Aorta (tissue), 5 donors: ENCODE results near the gene IL19. TPM values are rescaled to one million over a fixed set of nuclear protein-coding genes. Genes with fewer than 3 reads are reported as not detected.

ENCODE experiments used
- ATAC-seq: fragments of 200-7000 bp; cut with Tn5 transposase; one replicate; pipeline ENCODE4 v1.9.1; 2022; ENCODE audit warnings: moderate library complexity; ENCODE audit not compliant: low FRiP score
- DNase-seq, 2 donors: peaks; one replicate each; pipeline ENCODE4 v3.0.0-alpha.2; 2020
- H3K27ac ChIP-seq, 2 donors: one replicate each; pipeline ENCODE4 v1.5.1; 2013; ENCODE audit warnings: low read length in 2 of 2, mild to moderate bottlenecking in 2 of 2, moderate library complexity in 2 of 2, control low read depth in 1 of 2, inconsistent platforms in 1 of 2, low read depth in 1 of 2
- H3K27me3 ChIP-seq, 2 donors: one replicate each; pipeline ENCODE4 v1.6.1; 2013; ENCODE audit warnings: control low read depth in 1 of 2, low read length in 1 of 2, mild to moderate bottlenecking in 1 of 2, moderate library complexity in 1 of 2; ENCODE audit not compliant: insufficient read depth in 2 of 2, control insufficient read depth in 1 of 2
- H3K36me3 ChIP-seq, 2 donors: one replicate each; pipeline ENCODE4 v1.6.1; 2013; ENCODE audit warnings: control low read depth in 1 of 2, low read length in 1 of 2, mild to moderate bottlenecking in 1 of 2; ENCODE audit not compliant: insufficient read depth in 2 of 2, control insufficient read depth in 1 of 2
- H3K4me1 ChIP-seq, 2 donors: one replicate each; pipeline ENCODE4 v1.6.1; 2013; ENCODE audit warnings: low read length in 2 of 2, control low read depth in 1 of 2, mild to moderate bottlenecking in 1 of 2, moderate library complexity in 1 of 2; ENCODE audit not compliant: insufficient read depth in 2 of 2, control insufficient read depth in 1 of 2
- H3K4me3 ChIP-seq, 2 donors: one replicate each; pipeline ENCODE4 v1.5.1; 2013; ENCODE audit warnings: low read length in 2 of 2, control low read depth in 1 of 2, mild to moderate bottlenecking in 1 of 2
- H3K9me3 ChIP-seq: one replicate; pipeline ENCODE4 v1.6.1; 2013; ENCODE audit warnings: mild to moderate bottlenecking, low read length; ENCODE audit not compliant: control insufficient read depth
- WGBS, 2 donors: extraction: QIAGEN DNeasy Blood & Tissue Kit; methylation state at CpG; one replicate each; pipeline ENCODE4 v1.1.7; 2013; 5-methylcytosine and 5-hydroxymethylcytosine counted together
- intact Hi-C, 2 donors: fragments of 100-400 bp; cut with DNase I; formaldehyde crosslinking; loops; one replicate each; pipeline versions ENCODE4 v1.14.2 to v1.15.0; 2022
- polyA plus RNA-seq, 2 donors: library from polyadenylated mRNA; stranded (reverse); fragments of 200-250 nt; gene quantifications; one replicate each; pipeline ENCODE4 v1.2.3, GENCODE V29; 2013
- total RNA-seq, 2 donors: library from RNA; stranded (reverse); fragmentation: NEBNext Ultra II Directional; extraction: Animal tissue kit (Norgen Biotek cat#: 25700); gene quantifications; one replicate each; pipeline ENCODE4 v1.2.1, GENCODE V29; 2021
- donor health status: healthy with polysubstance abuse.
- donor health status: Bipolar disorder and iron deficiency.
- donor health status: DM: no; HTN: no; CAD: no.
- donor health status: DM: no; HTN: no; CAD: no.
- donor health status: DM: yes; HTN: yes; CAD: no.

Gene IL19
- total and polyA plus RNA-seq, 4 donors, result not detected

GRCh38 chr1:206886831-206887230, 116.3 kb downstream of the IL19 start:
- no peak overlapping the region for H3K4me3 ChIP-seq
- intact Hi-C loops, result no loop called here
- DNase-seq (no peak), ATAC-seq (no peak)
- no peak overlapping the region for H3K27ac ChIP-seq
- no peaks in the 10 kb centered on the region for H3K4me1 ChIP-seq
- H3K36me3 ChIP-seq, result no peaks in the 10 kb centered on the region
- H3K9me3 ChIP-seq, result peaks cover 1% of the 10 kb centered on the region
- 47 to 71% methylated on average over 1 of the region's 1 CpG for WGBS, 2 donors
- no peaks in the 10 kb centered on the region for H3K27me3 ChIP-seq

- H3K4me3 ChIP-seq, result no peak overlapping the region
- H3K9me3 ChIP-seq, result peaks cover 1% of the 10 kb centered on the region
- intact Hi-C loops, result no loop called here
- ATAC-seq, result no peak
- no peaks in the 10 kb centered on the region for H3K27me3 ChIP-seq
- 53 to 61% methylated on average over 4 of the region's 4 CpGs for WGBS, 2 donors
- H3K4me1 ChIP-seq, result no peaks in the 10 kb centered on the region
- H3K27ac ChIP-seq, result no peak overlapping the region
- H3K36me3 ChIP-seq, result no peaks in the 10 kb centered on the region
- DNase-seq, result no peak
Observed at GRCh38 chr1:206887701-206888100, 117.1 kb downstream of the IL19 start.

DNA sequence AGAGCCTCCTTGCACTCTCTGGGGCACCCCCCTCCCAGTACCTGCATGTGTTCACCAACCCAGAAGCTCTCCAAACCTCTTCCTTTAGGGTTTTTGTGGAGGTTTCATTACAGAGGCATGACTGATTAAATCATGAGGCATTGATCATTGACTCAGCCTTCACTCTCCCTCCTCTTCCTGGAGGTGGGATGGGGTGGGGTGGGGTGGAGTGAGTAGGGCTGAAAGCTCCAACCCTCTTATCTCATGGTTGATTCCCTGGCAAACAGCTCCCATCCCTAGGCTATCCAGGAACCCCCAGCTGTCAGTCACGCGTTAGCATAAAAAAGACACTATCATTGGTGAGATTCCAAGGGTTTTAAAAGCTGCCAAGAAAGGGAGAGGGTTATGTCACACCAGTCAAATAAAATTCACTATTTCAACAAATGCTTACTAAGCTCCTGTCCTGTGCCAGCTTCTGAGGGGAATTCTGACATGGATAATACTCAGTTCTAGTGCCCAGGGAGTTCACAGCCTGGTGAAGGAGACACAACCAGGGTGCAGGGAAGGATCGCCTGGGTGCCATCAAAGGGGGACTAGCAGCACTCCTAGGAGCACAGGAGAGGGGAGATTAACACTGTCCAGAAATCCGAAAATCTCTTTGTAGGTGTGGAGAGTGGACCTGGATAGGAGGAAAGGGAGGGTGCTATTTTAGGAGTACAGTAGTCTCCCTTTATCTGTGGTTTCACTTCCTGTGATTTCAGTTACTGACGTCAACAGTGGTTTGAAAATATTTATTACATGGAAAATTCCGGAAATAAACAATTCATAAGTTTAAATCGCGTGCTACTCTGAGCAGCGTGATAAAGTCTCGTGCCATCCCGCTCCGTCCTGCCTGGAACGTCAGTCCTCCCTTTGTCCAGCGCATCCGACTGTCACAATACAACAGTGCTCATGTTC, 119.8 kb downstream of the IL19 start:
- no peak overlapping the region for H3K27ac ChIP-seq
- no peaks in the 10 kb centered on the region for H3K36me3 ChIP-seq
- H3K9me3 ChIP-seq, result peaks cover 1% of the 10 kb centered on the region
- H3K4me3 ChIP-seq, result no peak overlapping the region
- WGBS, 2 donors, result 62 to 64% methylated on average over 15 of the region's 15 CpGs
- DNase-seq, result peak in 1 of 2 donors; percentile 75
- intact Hi-C loops, result no loop called here
- no peak for ATAC-seq
- H3K27me3 ChIP-seq, result no peaks in the 10 kb centered on the region
- no peaks in the 10 kb centered on the region for H3K4me1 ChIP-seq

- no peak for ATAC-seq
- H3K27ac ChIP-seq, result no peak overlapping the region
- 81% methylated on average over 1 of the region's 1 CpG for WGBS, 2 donors
- no peak for DNase-seq
- H3K36me3 ChIP-seq, result no peaks in the 10 kb centered on the region
- no peaks in the 10 kb centered on the region for H3K4me1 ChIP-seq
- peaks cover 1% of the 10 kb centered on the region for H3K9me3 ChIP-seq
- intact Hi-C loops, result no loop called here
- H3K4me3 ChIP-seq, result no peak overlapping the region
- H3K27me3 ChIP-seq, result no peaks in the 10 kb centered on the region
Observed at GRCh38 chr1:206891412-206891811, 120.8 kb downstream of the IL19 start.

Other genes starting within 250 kb of the IL19 start
- gene EIF2D, start 158.3 kb upstream of the IL19 start, total RNA-seq, result 10 to 100 TPM; 29.6 to 46.5 TPM
- gene EIF2D, start 158.3 kb upstream of the IL19 start, polyA plus RNA-seq, result 10 to 100 TPM; 26.2 to 48.3 TPM
- 10 to 100 TPM in 1 of 2 donors, 1 to 10 TPM in 1; 8.2 to 10.7 TPM for gene DYRK3, start 135.2 kb upstream of the IL19 start, total RNA-seq
- gene DYRK3, start 135.2 kb upstream of the IL19 start, polyA plus RNA-seq, result 1 to 10 TPM; 2.8 to 4.2 TPM
- gene MAPKAPK2, start 85.9 kb upstream of the IL19 start, total RNA-seq, result 100 to 1,000 TPM in 1 of 2 donors, 10 to 100 TPM in 1; 81.3 to 117 TPM
- 10 to 100 TPM; 40.2 to 54.1 TPM for gene MAPKAPK2, start 85.9 kb upstream of the IL19 start, polyA plus RNA-seq
- 10 to 100 TPM in 1 of 2 donors, 1 to 10 TPM in 1; 2.7 to 12.6 TPM for gene IL10, start 1.7 kb downstream of the IL19 start, total RNA-seq
- gene IL10, start 1.7 kb downstream of the IL19 start, polyA plus RNA-seq, result 1 to 10 TPM; 3.0 to 4.3 TPM
- gene IL20, start 94.8 kb downstream of the IL19 start, total RNA-seq, result not detected
- not detected for gene IL20, start 94.8 kb downstream of the IL19 start, polyA plus RNA-seq
- gene IL24, start 126.7 kb downstream of the IL19 start, total RNA-seq, result not detected
- gene IL24, start 126.7 kb downstream of the IL19 start, polyA plus RNA-seq, result not detected
- 1 to 10 TPM; 3.3 to 4.0 TPM for gene FCMR, start 151.2 kb downstream of the IL19 start, total RNA-seq
- gene FCMR, start 151.2 kb downstream of the IL19 start, polyA plus RNA-seq, result 1 to 10 TPM in 1 of 2 donors, under 1 TPM in 1; 0.28 to 1.3 TPM
- gene PIGR, start 175.7 kb downstream of the IL19 start, total RNA-seq, result 1 to 10 TPM in 1 of 2 donors, under 1 TPM in 1; 0.84 to 2.1 TPM
- gene PIGR, start 175.7 kb downstream of the IL19 start, polyA plus RNA-seq, result 10 to 100 TPM in 1 of 2 donors, under 1 TPM in 1; 0.28 to 67.5 TPM
- gene FCAMR, start 199.7 kb downstream of the IL19 start, total RNA-seq, result not detected
- not detected for gene FCAMR, start 199.7 kb downstream of the IL19 start, polyA plus RNA-seq